PC-9 (cell line): ENCODE results near the gene CCDC63.

ENCODE experiments used
- CTCF ChIP-seq: fragments of 200-600 bp; sonication (generic); conservative IDR thresholded peaks from 2 replicates; pipeline ENCODE4 v1.6.1; 2017; ENCODE audit warnings: mixed run types, antibody characterized with exemption, mild to moderate bottlenecking, moderate library complexity
- EZH2 ChIP-seq: fragments of 200-600 bp; sonication (generic); IDR thresholded peaks from 2 replicates; pipeline ENCODE4 v1.8.0; 2017; ENCODE audit warnings: antibody characterized with exemption, low read depth

DNA sequence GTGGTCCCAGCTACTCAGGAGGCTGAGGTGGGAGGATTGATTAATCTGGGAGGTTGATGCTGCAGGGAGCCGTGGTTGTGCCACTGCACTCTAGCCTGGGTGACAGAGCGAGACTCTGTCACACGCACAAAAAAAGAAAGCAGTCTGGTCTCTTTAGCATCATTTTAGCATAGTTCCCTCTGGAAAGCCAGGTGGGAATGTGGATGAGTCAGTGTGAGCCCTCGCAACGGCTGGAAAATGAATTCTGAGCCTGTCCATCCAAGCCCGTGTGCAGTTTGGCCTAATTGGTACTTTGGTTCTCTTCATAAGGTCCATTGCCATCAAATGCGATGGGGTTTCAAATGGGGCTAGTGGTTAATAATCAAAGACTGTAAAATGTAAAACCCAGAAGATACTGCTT is 71.2 kb downstream of the CCDC63 start:
- TF ChIP-seq CTCF, result no peak
- no peak for TF ChIP-seq EZH2
